ENCODE results near the gene DCLK1. TPM values are rescaled to one million over a fixed set of nuclear protein-coding genes. Genes with fewer than 3 reads are reported as not detected.
A peak's percentile ranks its signal among the peaks of the same experiment; 100 is the strongest.

Gene DCLK1
- total and polyA plus RNA-seq, 10 donors, result 2.0 to 22.1 (median 11.7) TPM

- Histone ChIP-seq H3K9me3 (peaks cover 0 to 4% (median 0%) of the 10 kb centered on the region in 8 donors), H3K4me1 (no peaks in the 10 kb centered on the region), H3K4me3 (no peak overlapping the region), H3K27me3 (replicated peaks in 1 of 7) (no peaks in the 10 kb centered on the region), H3K27ac (no peak overlapping the region), H3K36me3 (no peaks in the 10 kb centered on the region)
- TF ChIP-seq CTCF (IDR thresholded peaks at IDR 0.05 in 8 of 11, conservative IDR thresholded peaks at IDR 0.05 in 3 of 11) (no peak), POLR2A (IDR thresholded peaks at IDR 0.05) (no peak), POLR2AphosphoS5 (IDR thresholded peaks at IDR 0.05) (no peak)
- 35 to 57% (median 51%) methylated on average over 3 of the region's 3 CpGs for WGBS, 5 donors
- intact Hi-C loops (cut with DNase I; ENCODE audit: low total_unique reads), result no loop called here
- DNase-seq, result no peak
Measured at GRCh38 chr13:35866801-35867200, 264.4 kb downstream of the DCLK1 start.

- intact Hi-C loops (cut with DNase I; ENCODE audit: low total_unique reads), result no loop called here
- Histone ChIP-seq H3K9me3 (peaks cover 0 to 4% (median 0%) of the 10 kb centered on the region in 8 donors), H3K4me1 (no peaks in the 10 kb centered on the region), H3K27me3 (replicated peaks in 1 of 7) (no peaks in the 10 kb centered on the region), H3K36me3 (no peaks in the 10 kb centered on the region), H3K27ac (no peak overlapping the region), H3K4me3 (no peak overlapping the region)
- TF ChIP-seq POLR2AphosphoS5 (IDR thresholded peaks at IDR 0.05) (no peak), POLR2A (IDR thresholded peaks at IDR 0.05) (no peak), CTCF (IDR thresholded peaks at IDR 0.05 in 8 of 11, conservative IDR thresholded peaks at IDR 0.05 in 3 of 11) (no peak)
- WGBS, 5 donors, result 80 to 91% (median 86%) methylated on average over 4 of the region's 4 CpGs
- no peak for DNase-seq
Measured at GRCh38 chr13:35865341-35866240, 265.6 kb downstream of the DCLK1 start.

DNA sequence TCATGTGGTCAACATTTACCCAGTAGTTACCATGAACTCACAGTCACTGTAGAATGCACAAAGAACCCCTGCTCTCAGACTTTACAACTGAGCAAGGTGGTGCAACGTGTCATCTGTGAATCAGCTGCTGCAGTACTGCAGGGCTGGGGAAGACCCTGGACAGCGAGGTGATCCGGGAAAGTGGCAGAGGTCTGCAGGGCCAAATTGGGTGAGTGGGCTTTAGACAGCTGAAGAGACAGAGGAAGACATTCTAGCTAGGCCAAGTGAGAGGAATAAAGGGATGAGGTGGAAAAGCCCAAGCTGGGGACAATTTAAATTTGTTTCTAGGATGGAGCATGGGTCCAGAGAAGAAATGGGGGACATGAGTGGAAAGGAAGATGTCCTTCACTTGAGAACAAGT is 270.5 kb downstream of the DCLK1 start:
- peaks cover 0 to 4% (median 0%) of the 10 kb centered on the region in 8 donors for H3K9me3 ChIP-seq
- no peaks in the 10 kb centered on the region for H3K36me3 ChIP-seq
- TF ChIP-seq POLR2A (IDR thresholded peaks at IDR 0.05), result no peak
- no peak for TF ChIP-seq POLR2AphosphoS5 (IDR thresholded peaks at IDR 0.05)
- TF ChIP-seq CTCF (IDR thresholded peaks at IDR 0.05 in 8 of 11, conservative IDR thresholded peaks at IDR 0.05 in 3 of 11), result no peak
- intact Hi-C loops (cut with DNase I; ENCODE audit: low total_unique reads), result no loop called here
- no peaks in the 10 kb centered on the region for H3K4me1 ChIP-seq
- H3K27ac ChIP-seq, result peak overlapping the region in 4 of 8 donors; percentile 29 to 64 (median 60)
- WGBS, 5 donors, result 70 to 83% (median 73%) methylated on average over 3 of the region's 3 CpGs
- H3K27me3 ChIP-seq (replicated peaks in 1 of 7), result peaks cover 0 to 7% (median 0%) of the 10 kb centered on the region in 7 donors
- DNase-seq, result no peak
- H3K4me3 ChIP-seq, result no peak overlapping the region

DNA sequence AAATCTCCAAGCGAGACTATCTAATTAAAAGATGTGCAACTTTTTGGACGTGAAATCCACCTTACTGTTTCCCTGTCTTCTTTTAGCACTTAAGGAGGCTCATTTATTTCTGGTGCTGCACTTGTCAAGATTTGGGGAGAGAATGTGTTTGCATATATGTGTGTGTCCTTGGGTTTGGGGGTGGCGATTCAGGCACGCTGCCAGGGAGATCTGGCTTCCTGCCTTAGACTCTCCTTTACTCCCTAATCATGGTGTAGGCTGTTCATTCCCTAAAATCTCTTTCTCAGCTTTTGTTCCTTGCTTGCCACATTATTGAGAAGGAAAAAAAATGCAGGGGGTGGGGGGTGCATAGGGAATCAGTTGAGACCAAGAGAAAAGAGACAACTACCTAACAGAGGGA is 271.2 kb downstream of the DCLK1 start:
- TF ChIP-seq CTCF (IDR thresholded peaks at IDR 0.05 in 8 of 11, conservative IDR thresholded peaks at IDR 0.05 in 3 of 11) (no peak), POLR2AphosphoS5 (IDR thresholded peaks at IDR 0.05) (no peak), POLR2A (IDR thresholded peaks at IDR 0.05) (no peak)
- H3K4me3 ChIP-seq, result no peak overlapping the region
- no peaks in the 10 kb centered on the region for H3K4me1 ChIP-seq
- no peaks in the 10 kb centered on the region for H3K36me3 ChIP-seq
- H3K9me3 ChIP-seq, result peaks cover 0 to 4% (median 0%) of the 10 kb centered on the region in 8 donors
- H3K27me3 ChIP-seq (replicated peaks in 1 of 7), result peaks cover 0 to 14% (median 0%) of the 10 kb centered on the region in 7 donors
- peak overlapping the region in 4 of 8 donors; percentile 57 to 64 (median 64) for H3K27ac ChIP-seq
- no peak for DNase-seq
- 58 to 76% (median 66%) methylated on average over 4 of the region's 4 CpGs for WGBS, 5 donors
- intact Hi-C loops (cut with DNase I; ENCODE audit: low total_unique reads), result no loop called here

Measured in spleen (tissue), 11 donors.